ENCODE measurements around the gene ALPG.

The ALPG gene

DNA sequence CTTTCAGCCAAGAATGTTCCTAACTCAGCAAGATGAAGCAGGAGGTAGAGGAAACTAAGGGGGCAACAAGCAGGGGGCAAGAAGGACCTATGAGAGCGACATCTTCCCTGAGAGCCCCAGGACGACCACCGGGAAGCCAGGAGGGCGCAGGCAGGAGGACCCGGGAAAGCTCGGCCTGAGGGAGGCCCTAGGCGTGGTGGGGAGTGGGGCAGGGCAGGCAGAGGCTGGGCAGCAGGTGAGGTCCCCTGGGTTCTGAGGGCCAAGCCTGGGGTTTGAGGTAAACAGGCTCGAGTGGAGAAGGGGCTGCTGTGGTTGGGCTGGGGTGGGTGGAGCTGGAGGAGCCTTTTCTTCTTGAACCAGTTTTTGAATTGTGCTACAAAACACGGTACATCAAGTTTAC lies 48.0 kb downstream of the ALPG start:
- Histone ChIP-seq H3F3A (ENCODE audit: insufficient read depth) (no peaks in the 10 kb centered on the region), H3K9me3 (ENCODE audit: insufficient read depth, low read length) (no peaks in the 10 kb centered on the region), H3K4me2 (ENCODE audit: low read depth, low read length, poor library complexity, severe bottlenecking) (no peak overlapping the region), H3K4me3 (ENCODE audit: insufficient read depth, low read length, poor library complexity, severe bottlenecking) (no peak overlapping the region), H2AFZ (ENCODE audit: low read depth, low read length, severe bottlenecking) (no peak overlapping the region), H3K27me3 (ENCODE audit: low read length) (no peaks in the 10 kb centered on the region), H3K79me2 (ENCODE audit: insufficient read depth, low read length) (no peaks in the 10 kb centered on the region), H3K36me3 (ENCODE audit: low read length) (no peaks in the 10 kb centered on the region), H3K9ac (ENCODE audit: low read length) (no peak overlapping the region), H4K20me1 (ENCODE audit: low read depth, low read length) (no peaks in the 10 kb centered on the region), H3K27ac (ENCODE audit: low read depth, low read length) (no peak overlapping the region), H3K9me2 (replicated peaks; ENCODE audit: insufficient read depth, low read length) (no peaks in the 10 kb centered on the region)
- no peak for TF ChIP-seq CTCF (IDR thresholded peaks at IDR 0.05; ENCODE audit: insufficient read depth, low read length, poor library complexity, severe bottlenecking)
- no peak for TF ChIP-seq EZH2phosphoT487 (conservative IDR thresholded peaks at IDR 0.05; ENCODE audit: low read length)

DNA sequence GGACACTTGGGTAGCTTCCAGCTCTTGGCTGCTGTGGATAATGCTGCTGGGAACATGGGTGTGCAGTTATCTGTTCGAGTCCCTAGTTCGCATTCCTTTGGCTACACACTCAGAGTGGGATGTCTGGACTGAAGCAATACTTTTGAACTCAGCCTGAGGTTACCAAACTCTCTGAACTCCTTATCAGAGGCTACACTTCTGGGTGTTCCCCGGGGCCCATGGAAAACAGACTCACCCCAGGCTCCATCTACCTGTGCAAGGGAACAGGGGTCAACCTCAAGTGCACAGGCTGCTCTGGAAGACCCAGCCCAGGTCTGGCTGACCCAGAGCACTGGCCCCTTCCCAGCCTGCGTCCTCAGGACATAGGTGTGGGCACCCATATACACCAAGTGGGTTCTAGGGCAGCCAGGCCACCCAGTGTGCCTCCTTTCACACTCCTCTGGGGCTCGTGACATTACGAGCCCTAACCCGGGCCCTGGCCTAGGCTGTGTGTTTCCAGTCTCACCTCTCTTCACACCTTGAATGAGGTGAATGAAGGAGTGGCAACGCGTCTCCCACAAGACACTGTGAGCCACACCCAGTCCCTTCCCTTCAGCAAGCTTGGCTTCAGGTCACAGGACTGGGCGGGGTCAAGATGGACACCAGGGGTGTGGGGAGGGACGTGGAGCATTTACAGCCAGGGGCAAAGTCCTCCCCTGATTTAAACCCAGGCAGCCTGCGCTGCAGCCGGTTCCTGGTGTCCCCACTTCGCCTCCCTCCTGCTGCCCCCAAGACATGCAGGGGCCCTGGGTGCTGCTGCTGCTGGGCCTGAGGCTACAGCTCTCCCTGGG lies 49.0 kb downstream of the ALPG start, which contains the start of gene ALPI:
Gene ALPI, plus strand, starts transcription at position 728 of the 830 bp plus-strand sequence. Its CDS starts 47 bp downstream, at position 775.
- Histone ChIP-seq H3F3A (ENCODE audit: insufficient read depth) (no peaks in the 10 kb centered on the region), H3K27ac (ENCODE audit: low read depth, low read length) (no peak within 1 kb of the TSS), H3K9me3 (ENCODE audit: insufficient read depth, low read length) (no peaks in the 10 kb centered on the region), H3K9ac (ENCODE audit: low read length) (no peak within 1 kb of the TSS), H2AFZ (ENCODE audit: low read depth, low read length, severe bottlenecking) (no peak within 1 kb of the TSS), H3K4me2 (ENCODE audit: low read depth, low read length, poor library complexity, severe bottlenecking) (no peak within 1 kb of the TSS), H3K4me3 (ENCODE audit: insufficient read depth, low read length, poor library complexity, severe bottlenecking) (no peak within 1 kb of the TSS), H3K79me2 (ENCODE audit: insufficient read depth, low read length) (no peaks in the 10 kb centered on the region), H3K27me3 (ENCODE audit: low read length) (no peaks in the 10 kb centered on the region), H3K9me2 (replicated peaks; ENCODE audit: insufficient read depth, low read length) (no peaks in the 10 kb centered on the region), H3K36me3 (ENCODE audit: low read length) (no peaks in the 10 kb centered on the region), H4K20me1 (ENCODE audit: low read depth, low read length) (no peaks in the 10 kb centered on the region)
- TF ChIP-seq CTCF (IDR thresholded peaks at IDR 0.05; ENCODE audit: insufficient read depth, low read length, poor library complexity, severe bottlenecking) = no peak
- no peak for TF ChIP-seq EZH2phosphoT487 (conservative IDR thresholded peaks at IDR 0.05; ENCODE audit: low read length)

GRCh38 chr2:232456296-232457120 lies 49.9 kb downstream of the ALPG start:
- H3K9me3 ChIP-seq (ENCODE audit: insufficient read depth, low read length) = no peaks in the 10 kb centered on the region

More at GRCh38 chr2:232456296-232457120, 49.9 kb downstream of the ALPG start:
- no peaks in the 10 kb centered on the region for H4K20me1 ChIP-seq (ENCODE audit: low read depth, low read length)
- no peaks in the 10 kb centered on the region for H3K79me2 ChIP-seq (ENCODE audit: insufficient read depth, low read length)
- no peak overlapping the region for H3K9ac ChIP-seq (ENCODE audit: low read length)
- no peak overlapping the region for H2AFZ ChIP-seq (ENCODE audit: low read depth, low read length, severe bottlenecking)
- TF ChIP-seq EZH2phosphoT487 (conservative IDR thresholded peaks at IDR 0.05; ENCODE audit: low read length) = no peak
- TF ChIP-seq CTCF (IDR thresholded peaks at IDR 0.05; ENCODE audit: insufficient read depth, low read length, poor library complexity, severe bottlenecking) = no peak
- no peaks in the 10 kb centered on the region for H3K27me3 ChIP-seq (ENCODE audit: low read length)
- H3K9me2 ChIP-seq (replicated peaks; ENCODE audit: insufficient read depth, low read length) = no peaks in the 10 kb centered on the region
- no peaks in the 10 kb centered on the region for H3K36me3 ChIP-seq (ENCODE audit: low read length)
- no peak overlapping the region for H3K4me2 ChIP-seq (ENCODE audit: low read depth, low read length, poor library complexity, severe bottlenecking)
- H3K4me3 ChIP-seq (ENCODE audit: insufficient read depth, low read length, poor library complexity, severe bottlenecking) = no peak overlapping the region
- H3F3A ChIP-seq (ENCODE audit: insufficient read depth) = no peaks in the 10 kb centered on the region
- H3K27ac ChIP-seq (ENCODE audit: low read depth, low read length) = no peak overlapping the region
